H9 (cell line): ENCODE measurements around the gene DGLUCY. TPM values are rescaled to one million over a fixed set of nuclear protein-coding genes. Genes with fewer than 3 reads are reported as not detected.

Experiments used
- DNase-seq: peaks from one replicate; pipeline ENCODE4 v3.0.0-alpha.2; 2017
- H2AFZ ChIP-seq: one replicate; pipeline ENCODE4 v1.6.1; 2013; ENCODE audit warnings: mild to moderate bottlenecking, low read length, control low read depth, moderate library complexity
- H2AK5ac ChIP-seq: 2 replicates; pipeline ENCODE4 v1.6.1; 2013; ENCODE audit warnings: low read length, control low read depth, mixed read lengths; ENCODE audit not compliant: insufficient read length
- H2BK120ac ChIP-seq: one replicate; pipeline ENCODE4 v1.6.1; 2013; ENCODE audit warnings: low read depth, mild to moderate bottlenecking, low read length, control low read depth, inconsistent platforms; ENCODE audit not compliant: poor library complexity, severe bottlenecking
- H2BK12ac ChIP-seq: 2 replicates; pipeline ENCODE4 v1.6.1; 2013; ENCODE audit warnings: low read length, control low read depth, mixed read lengths, low read depth; ENCODE audit not compliant: insufficient read length
- H2BK15ac ChIP-seq: 2 replicates; pipeline ENCODE4 v1.6.1; 2013; ENCODE audit warnings: low read depth, low read length, control low read depth
- H2BK20ac ChIP-seq: one replicate; pipeline ENCODE4 v1.6.1; 2013; ENCODE audit warnings: low read depth, mild to moderate bottlenecking, low read length, control low read depth, inconsistent platforms; ENCODE audit not compliant: poor library complexity, severe bottlenecking
- H2BK5ac ChIP-seq: 2 replicates; pipeline ENCODE4 v1.6.1; 2013; ENCODE audit warnings: low read length, control low read depth, mixed read lengths; ENCODE audit not compliant: insufficient read length
- H3K14ac ChIP-seq: 2 replicates; pipeline ENCODE4 v1.6.1; 2013; ENCODE audit warnings: low read length, control low read depth; ENCODE audit not compliant: insufficient read depth
- H3K18ac ChIP-seq: 2 replicates; pipeline ENCODE4 v1.6.1; 2013; ENCODE audit warnings: low read depth, mild to moderate bottlenecking, mixed read lengths, low read length, control low read depth; ENCODE audit not compliant: insufficient read length
- H3K23ac ChIP-seq: 2 replicates; pipeline ENCODE4 v1.6.1; 2013; ENCODE audit warnings: low read length, control low read depth, mixed read lengths, low read depth; ENCODE audit not compliant: insufficient read length
- H3K23me2 ChIP-seq: 2 replicates; pipeline ENCODE4 v1.6.1; 2013; ENCODE audit warnings: low read depth, mild to moderate bottlenecking, mixed read lengths, low read length, control low read depth; ENCODE audit not compliant: insufficient read length, poor library complexity, severe bottlenecking
- H3K27ac ChIP-seq: 2 replicates; pipeline ENCODE4 v1.5.1; 2013; ENCODE audit warnings: low read length, control low read depth, mixed read lengths, low read depth; ENCODE audit not compliant: insufficient read length
- H3K27me3 ChIP-seq: 2 replicates; pipeline ENCODE4 v1.6.1; 2013; ENCODE audit warnings: low read length, control low read depth, inconsistent platforms; ENCODE audit not compliant: insufficient read depth
- H3K4ac ChIP-seq: 2 replicates; pipeline ENCODE4 v1.6.1; 2013; ENCODE audit warnings: low read depth, mild to moderate bottlenecking, control low read depth, inconsistent platforms, low read length, moderate library complexity
- H3K4me1 ChIP-seq: 2 replicates; pipeline ENCODE4 v1.6.1; 2013; ENCODE audit warnings: low read length, control low read depth, inconsistent platforms; ENCODE audit not compliant: insufficient read depth
- H3K4me2 ChIP-seq: 2 replicates; pipeline ENCODE4 v1.6.1; 2013; ENCODE audit warnings: low read length, control low read depth, mixed read lengths; ENCODE audit not compliant: insufficient read length, insufficient read depth
- H3K56ac ChIP-seq: 2 replicates; pipeline ENCODE4 v1.6.1; 2013; ENCODE audit warnings: low read depth, mild to moderate bottlenecking, mixed read lengths, low read length, control low read depth; ENCODE audit not compliant: insufficient read length
- H3K79me1 ChIP-seq: 2 replicates; pipeline ENCODE4 v1.6.1; 2013; ENCODE audit warnings: low read depth, mild to moderate bottlenecking, moderate library complexity, low read length, control low read depth, inconsistent platforms; ENCODE audit not compliant: insufficient read depth, poor library complexity, severe bottlenecking
- H3K79me2 ChIP-seq: 2 replicates; pipeline ENCODE4 v1.6.1; 2013; ENCODE audit warnings: low read length, control low read depth, inconsistent platforms; ENCODE audit not compliant: insufficient read depth
- H3K9ac ChIP-seq: 2 replicates; pipeline ENCODE4 v1.6.1; 2013; ENCODE audit warnings: low read length, control low read depth, mixed read lengths; ENCODE audit not compliant: insufficient read length; ENCODE audit errors: extremely low read depth
- H3K9me3 ChIP-seq: one replicate; pipeline ENCODE4 v1.6.1; 2013; ENCODE audit warnings: low read depth, low read length, inconsistent platforms; ENCODE audit not compliant: control insufficient read depth
- H3T11ph ChIP-seq: one replicate; pipeline ENCODE4 v1.6.1; 2013; ENCODE audit warnings: mild to moderate bottlenecking, low read length, control low read depth, inconsistent platforms
- H4K20me1 ChIP-seq: one replicate; pipeline ENCODE4 v1.6.1; 2013; ENCODE audit not compliant: control insufficient read depth, insufficient read length, insufficient read depth
- H4K5ac ChIP-seq: 2 replicates; pipeline ENCODE4 v1.6.1; 2013; ENCODE audit warnings: low read depth, mild to moderate bottlenecking, mixed read lengths, low read length, control low read depth; ENCODE audit not compliant: insufficient read length
- H4K8ac ChIP-seq: replicated peaks from 2 replicates; pipeline ENCODE4 v1.6.1; 2013; ENCODE audit warnings: low read length, control low read depth, mixed read lengths, low read depth; ENCODE audit not compliant: insufficient read length
- H4K91ac ChIP-seq: 2 replicates; pipeline ENCODE4 v1.6.1; 2013; ENCODE audit warnings: low read depth, mild to moderate bottlenecking, moderate library complexity, mixed read lengths, low read length, control low read depth; ENCODE audit not compliant: insufficient read length
- H3K27ac Mint-ChIP-seq, 3 experiments: 2 replicates in 2 of 3; 3 replicates in 1 of 3; pipeline ENCODE4 v1.8.0; 2020 to 2021; ENCODE audit warnings: mixed read lengths in 3 of 3, mild to moderate bottlenecking in 1 of 3, moderate library complexity in 1 of 3
- H3K27me3 Mint-ChIP-seq: 2 replicates; pipeline ENCODE4 v1.8.0; 2021; ENCODE audit warnings: low read depth, mild to moderate bottlenecking, moderate library complexity, mixed read lengths
- H3K36me3 Mint-ChIP-seq, 3 experiments: 2 replicates in 2 of 3; 3 replicates in 1 of 3; pipeline ENCODE4 v1.8.0; 2020 to 2021; ENCODE audit warnings: low read depth in 3 of 3, mixed read lengths in 3 of 3; ENCODE audit not compliant: insufficient read depth in 1 of 3
- H3K4me1 Mint-ChIP-seq, 2 experiments: 2 replicates each; pipeline ENCODE4 v1.8.0; 2020; ENCODE audit warnings: mixed read lengths in 2 of 2
- H3K4me3 Mint-ChIP-seq, 2 experiments: 2 replicates in 1 of 2; 3 replicates in 1 of 2; pipeline ENCODE4 v1.8.0; 2020 to 2021; ENCODE audit warnings: mild to moderate bottlenecking in 2 of 2, mixed read lengths in 2 of 2, moderate library complexity in 1 of 2
- H3K9me3 Mint-ChIP-seq, 2 experiments: 2 replicates in 1 of 2; 3 replicates in 1 of 2; pipeline ENCODE4 v1.8.0; 2020; ENCODE audit warnings: mild to moderate bottlenecking in 2 of 2, mixed read lengths in 2 of 2, moderate library complexity in 1 of 2
- CTCF ChIP-seq: fragments of 200-600 bp; sonication (generic); conservative IDR thresholded peaks from 3 replicates; pipeline ENCODE4 v1.8.0; 2021; ENCODE audit warnings: antibody characterized with exemption, mild to moderate bottlenecking
- total RNA-seq: library from RNA; stranded (reverse); gene quantifications from 2 replicates; pipeline ENCODE4 v1.2.1, GENCODE V29; 2021

Gene DGLUCY
- total RNA-seq, 1 experiment from 2014 or later: 29.6 TPM

DNA sequence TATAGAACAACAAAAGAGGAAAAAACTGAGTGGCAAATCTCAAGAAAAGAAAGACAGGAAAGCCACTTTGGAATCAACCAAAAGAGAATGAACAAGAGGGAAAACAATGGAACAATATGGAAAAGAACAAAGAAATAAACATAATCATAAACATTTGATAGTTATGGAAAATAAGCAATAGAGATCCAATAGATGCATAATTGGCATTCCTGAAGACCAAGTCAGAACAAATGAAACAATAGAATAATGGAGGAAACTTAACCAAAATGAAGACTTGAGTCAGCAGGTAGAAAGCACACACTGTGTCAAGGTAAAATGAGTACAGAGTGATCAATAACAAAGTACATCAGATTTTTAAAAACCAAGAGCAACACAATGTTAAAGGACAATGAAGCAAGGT is 43.3 kb upstream of the DGLUCY start:
- H3K23ac ChIP-seq: no peak overlapping the region

More for the DNA sequence above, 43.3 kb upstream of the DGLUCY start:
- Histone ChIP-seq H3K56ac (no peak overlapping the region), H4K91ac (no peak overlapping the region), H2AK5ac (no peak overlapping the region), H3K23me2 (no peaks in the 10 kb centered on the region), H3K4me1 (no peaks in the 10 kb centered on the region), H3T11ph (no peak overlapping the region), H2BK12ac (no peak overlapping the region), H4K20me1 (no peaks in the 10 kb centered on the region), H2BK20ac (no peak overlapping the region), H3K9me3 (no peaks in the 10 kb centered on the region), H2BK120ac (no peak overlapping the region), H3K79me1 (no peaks in the 10 kb centered on the region), H4K8ac (no peak overlapping the region), H4K5ac (no peak overlapping the region), H3K4ac (no peak overlapping the region), H3K18ac (no peak overlapping the region), H2AFZ (no peak overlapping the region), H3K27me3 (no peaks in the 10 kb centered on the region), H3K79me2 (no peaks in the 10 kb centered on the region), H2BK15ac (no peak overlapping the region), H3K27ac (no peak overlapping the region), H3K14ac (no peak overlapping the region), H3K4me2 (no peak overlapping the region), H3K9ac (no peak overlapping the region), H2BK5ac (no peak overlapping the region)
- no peak for DNase-seq
- no peak for TF ChIP-seq CTCF
- Mint-ChIP-seq H3K27me3 (no peaks in the 10 kb centered on the region), H3K9me3 (peaks cover 0 to 3% of the 10 kb centered on the region in 2 experiments; a peak in 1 of 5 replicates), H3K36me3 (no peaks in the 10 kb centered on the region), H3K4me3 (no peak overlapping the region), H3K27ac (no peak overlapping the region), H3K4me1 (0 out of 4 replicates have a peak, but pooled peaks cover 0 to 2% of the 10 kb centered on the region in 2 experiments)
